AG08396 (cell line): ENCODE data around the gene LDLRAP1.
A peak's percentile ranks its signal among the peaks of the same experiment; 100 is the strongest.

Source experiments
- DNase-seq: peaks from one replicate; pipeline ENCODE4 v3.0.0; 2012; ENCODE audit warnings: low spot score, mixed read lengths

LDLRAP1 gene

DNA sequence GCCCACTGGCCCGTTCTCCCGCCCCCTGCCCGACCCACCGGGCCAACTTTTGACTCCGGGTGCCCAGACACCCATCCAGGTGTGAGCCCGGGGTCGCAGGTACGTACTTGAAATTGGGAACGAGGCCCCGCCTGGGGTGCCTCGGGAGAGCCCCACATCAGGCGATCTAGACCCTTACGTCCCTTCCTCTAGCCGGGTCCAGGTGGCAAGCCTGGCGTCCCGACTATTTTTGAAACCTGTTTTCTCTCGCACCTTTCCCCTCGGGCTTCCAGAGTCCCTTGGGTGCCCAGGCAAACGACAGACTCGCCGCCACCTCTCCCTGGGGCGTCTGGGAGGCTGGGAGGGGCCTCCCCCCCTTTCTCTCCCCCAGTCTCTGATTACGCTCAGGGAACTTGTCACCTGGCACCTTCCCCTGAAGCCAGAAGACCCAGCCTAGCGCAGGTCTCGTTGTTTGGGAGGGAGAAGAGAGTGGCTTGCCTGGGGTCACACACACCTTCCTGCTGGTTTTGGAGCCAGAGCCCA is 898 bp downstream of the LDLRAP1 start:
- DNase-seq: no peak

DNA sequence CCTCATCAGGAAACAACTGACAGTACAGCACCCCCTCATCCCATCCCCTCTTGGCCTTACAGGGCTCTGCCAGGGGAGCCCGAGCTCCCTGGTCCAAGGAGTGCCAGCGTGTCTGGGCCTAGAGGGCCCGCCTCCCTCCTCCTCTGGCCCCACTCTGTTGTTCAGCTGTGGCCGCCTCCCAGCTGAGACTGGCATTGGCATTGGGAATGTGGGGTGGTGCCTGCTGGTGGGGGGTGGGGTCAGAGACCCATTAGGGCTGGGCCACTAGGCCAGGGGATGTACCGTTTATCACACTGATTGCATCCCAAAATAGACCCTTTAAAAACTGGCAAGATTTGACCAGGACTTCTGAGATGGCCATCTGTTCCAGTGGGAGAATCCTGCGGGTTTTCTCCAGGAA is 1.4 kb downstream of the LDLRAP1 start:
- peak; percentile 49 for DNase-seq

DNA sequence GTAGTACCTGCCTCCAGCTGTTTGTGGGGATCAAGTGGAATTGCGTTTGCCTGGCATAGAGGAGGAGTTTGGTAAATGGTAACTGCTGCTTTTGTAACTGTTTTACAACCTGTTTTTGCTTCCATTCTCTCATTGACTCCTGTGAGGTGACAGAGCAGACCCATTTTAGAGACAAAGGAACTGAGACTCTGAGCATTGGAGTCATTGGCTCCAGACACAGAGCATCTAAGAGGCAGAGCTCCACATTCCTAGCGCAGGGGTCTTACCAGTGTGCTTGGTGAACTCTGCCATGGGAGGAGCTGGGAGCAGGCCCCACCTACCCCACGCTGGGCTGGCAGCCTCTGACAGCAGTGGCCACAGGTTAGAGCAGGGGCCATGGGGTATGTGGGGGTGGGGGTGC is 2.4 kb downstream of the LDLRAP1 start:
- no peak for DNase-seq

- no peak for DNase-seq
Observed at GRCh38 chr1:25546193-25546592, 2.8 kb downstream of the LDLRAP1 start.

DNA sequence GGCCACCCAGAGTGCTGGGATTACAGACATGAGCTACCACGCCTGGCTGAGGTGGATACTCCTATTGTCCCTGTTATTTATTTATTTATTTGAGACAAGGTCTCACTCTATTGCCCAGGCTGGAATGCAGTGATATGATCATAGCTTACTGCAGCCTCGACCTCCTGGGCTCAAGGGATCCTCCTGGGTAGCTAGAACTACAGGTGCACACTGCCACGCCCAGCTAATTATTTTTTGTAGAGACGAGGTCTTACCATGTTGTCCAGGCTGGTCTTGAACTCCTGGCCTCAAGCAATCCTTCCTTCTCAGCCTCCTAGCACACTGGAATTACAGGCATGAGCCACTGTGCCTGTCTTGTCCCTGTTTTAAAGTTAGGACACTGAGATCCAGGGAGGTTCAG is 5.2 kb downstream of the LDLRAP1 start:
- DNase-seq: no peak

- DNase-seq: no peak
Observed at GRCh38 chr1:25549273-25550154, 6.1 kb downstream of the LDLRAP1 start.

GRCh38 chr1:25550155-25550506 is 6.7 kb downstream of the LDLRAP1 start:
- DNase-seq: peak; percentile 42

DNA sequence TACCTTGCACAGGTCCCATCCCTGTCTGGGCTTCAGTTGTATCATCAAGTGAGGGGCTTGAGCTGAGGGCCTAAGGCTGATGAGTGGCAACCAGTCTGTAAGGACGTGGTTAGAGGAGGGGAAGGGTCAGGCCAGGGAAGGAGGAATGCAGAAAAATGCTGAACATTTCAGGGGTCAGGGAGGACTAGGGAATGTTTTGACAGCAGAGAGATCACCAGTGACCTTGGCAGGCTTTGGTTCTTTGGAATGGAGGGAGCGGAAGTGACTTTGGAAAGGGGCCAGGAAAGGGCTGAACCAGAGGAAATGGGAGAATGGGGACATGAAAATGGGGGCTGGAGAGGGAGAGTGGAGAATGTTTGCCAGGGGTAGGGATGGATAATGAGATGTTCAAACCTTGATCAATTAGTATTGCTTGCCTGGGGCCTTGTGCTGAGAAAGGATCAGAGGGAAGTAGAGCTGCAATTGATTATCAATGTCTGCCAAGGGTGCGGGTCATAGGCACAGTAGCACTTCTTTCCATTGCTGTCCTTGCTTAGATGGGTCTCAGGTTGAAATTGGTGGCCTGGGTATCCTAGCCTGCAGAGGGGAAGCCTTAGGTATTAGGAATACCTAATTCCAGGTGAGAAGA is 7.4 kb downstream of the LDLRAP1 start:
- DNase-seq: peak; percentile 37

- no peak for DNase-seq
Observed at GRCh38 chr1:25553749-25554429, 10.5 kb downstream of the LDLRAP1 start.

- DNase-seq: no peak
Observed at GRCh38 chr1:25554430-25554780, 11.0 kb downstream of the LDLRAP1 start.

DNA sequence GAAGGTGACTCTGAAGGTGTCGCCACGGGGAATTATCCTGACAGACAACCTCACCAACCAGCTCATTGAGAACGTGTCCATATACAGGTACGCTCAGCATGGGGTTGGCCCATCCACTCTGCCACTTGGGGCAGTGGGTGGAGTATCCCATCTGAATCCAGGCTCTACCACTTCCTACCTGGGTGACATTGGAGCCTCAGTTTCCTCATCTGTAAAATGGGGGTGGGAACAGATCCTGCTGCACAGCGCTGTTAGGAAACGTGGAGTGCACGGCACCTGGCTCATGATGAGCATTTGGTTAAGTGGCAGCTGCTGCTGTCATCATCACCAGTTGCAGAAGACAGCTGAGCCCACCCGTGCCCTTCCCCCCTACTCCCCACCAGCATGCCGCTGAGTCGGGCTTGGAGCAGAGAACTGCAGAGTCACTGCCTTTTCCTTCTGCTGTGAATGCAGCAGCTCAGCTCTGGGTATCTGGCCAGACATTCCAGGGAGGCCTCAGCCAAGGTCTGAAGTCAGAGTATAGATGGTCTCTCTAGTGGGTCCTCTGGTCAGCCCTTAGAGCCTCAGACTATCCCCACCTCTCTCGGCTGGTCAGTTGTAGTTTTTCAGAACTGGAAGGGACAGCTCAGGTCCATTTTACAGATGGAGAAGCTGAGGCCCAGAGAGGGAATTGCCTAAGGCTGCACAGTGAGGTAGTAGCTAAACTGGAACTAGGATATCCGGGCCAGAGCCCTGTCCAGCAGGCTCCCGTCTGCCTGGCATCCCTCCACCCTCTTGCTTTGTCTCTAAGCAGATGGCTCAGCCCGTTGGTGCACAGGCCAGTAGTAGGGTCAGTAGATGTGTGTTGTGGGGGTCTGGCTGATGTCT is 11.7 kb downstream of the LDLRAP1 start:
- DNase-seq: no peak

DNA sequence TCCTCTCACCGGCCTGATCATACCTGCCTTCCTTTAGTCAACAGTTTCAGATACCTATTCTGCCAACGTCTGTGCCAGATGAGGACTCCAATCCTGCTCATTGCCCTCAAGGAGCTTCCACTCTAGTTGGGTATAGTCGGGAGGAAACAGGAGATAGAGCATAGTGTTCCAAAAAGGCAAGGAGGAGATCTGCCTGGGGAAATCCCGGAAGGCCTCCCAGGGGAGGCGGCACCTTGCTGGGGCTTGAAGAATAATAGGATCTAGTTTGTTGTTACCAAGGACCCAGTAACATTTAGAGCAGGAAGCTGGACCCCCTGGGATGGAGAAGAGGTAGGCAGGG is 12.3 kb downstream of the LDLRAP1 start:
- no peak for DNase-seq

GRCh38 chr1:25556132-25556670 is 12.8 kb downstream of the LDLRAP1 start:
- no peak for DNase-seq

- peak; percentile 40 for DNase-seq
Observed at GRCh38 chr1:25556791-25557476, 13.5 kb downstream of the LDLRAP1 start.

- no peak for DNase-seq
Observed at GRCh38 chr1:25557543-25557942, 14.1 kb downstream of the LDLRAP1 start.

DNA sequence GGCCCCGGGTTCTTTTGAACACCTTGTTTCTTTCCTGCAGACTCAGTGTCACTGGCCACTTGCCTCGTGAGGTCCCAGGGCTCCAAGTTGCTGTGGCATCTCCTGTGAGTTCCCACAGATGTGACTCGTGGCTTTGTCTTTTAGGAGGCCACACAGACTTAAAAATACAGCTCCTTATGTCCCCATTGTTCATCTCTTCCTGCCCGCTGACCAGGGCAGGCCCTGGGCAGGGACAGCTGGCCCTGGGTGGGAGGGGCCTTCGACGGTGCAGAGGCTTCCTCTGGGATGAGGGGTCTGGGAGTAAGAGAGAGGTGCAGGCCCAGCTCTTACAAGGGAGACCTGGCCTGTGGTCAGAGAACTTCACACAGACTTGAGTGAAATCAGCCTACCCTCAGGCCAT is 15.6 kb downstream of the LDLRAP1 start:
- DNase-seq: no peak

DNA sequence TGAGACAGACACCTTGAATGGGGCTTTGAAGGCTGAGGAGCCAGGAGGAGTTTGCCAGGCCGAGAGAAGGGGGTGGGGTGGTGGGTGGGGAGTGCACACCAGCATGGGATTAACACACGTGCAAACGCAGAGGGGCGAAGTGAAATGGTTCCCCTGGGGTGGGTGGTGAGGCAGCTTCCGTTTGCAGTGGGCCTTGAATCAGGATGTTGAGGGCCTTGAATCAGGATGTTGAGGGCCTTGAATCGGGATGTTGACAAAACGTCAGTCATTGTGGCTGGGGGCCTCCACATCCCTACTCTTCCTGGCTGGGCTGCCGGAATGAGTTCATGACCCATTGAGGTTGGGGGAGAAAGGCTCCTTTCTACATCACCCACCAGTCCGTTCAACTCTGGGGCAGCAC is 16.6 kb downstream of the LDLRAP1 start:
- no peak for DNase-seq

DNA sequence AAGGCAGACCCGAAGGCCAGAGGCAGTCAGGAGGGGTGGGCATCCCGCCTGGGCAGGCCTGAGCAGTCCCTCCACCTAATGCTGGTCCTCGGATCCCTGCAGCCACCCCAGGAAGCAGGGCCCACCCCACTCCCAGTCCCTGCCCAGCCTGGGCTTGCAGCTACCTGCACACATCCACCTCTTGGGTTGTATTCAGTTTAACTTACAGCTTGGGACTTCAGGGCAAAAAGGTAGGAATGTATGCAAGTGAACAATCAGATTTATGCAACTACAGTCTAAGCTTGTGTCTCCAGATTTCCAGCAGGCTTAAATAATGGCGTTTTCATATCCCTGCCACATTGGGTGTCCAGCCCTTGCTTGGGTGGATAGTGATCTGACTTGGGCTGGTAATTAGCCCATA is 17.4 kb downstream of the LDLRAP1 start:
- no peak for DNase-seq

DNA sequence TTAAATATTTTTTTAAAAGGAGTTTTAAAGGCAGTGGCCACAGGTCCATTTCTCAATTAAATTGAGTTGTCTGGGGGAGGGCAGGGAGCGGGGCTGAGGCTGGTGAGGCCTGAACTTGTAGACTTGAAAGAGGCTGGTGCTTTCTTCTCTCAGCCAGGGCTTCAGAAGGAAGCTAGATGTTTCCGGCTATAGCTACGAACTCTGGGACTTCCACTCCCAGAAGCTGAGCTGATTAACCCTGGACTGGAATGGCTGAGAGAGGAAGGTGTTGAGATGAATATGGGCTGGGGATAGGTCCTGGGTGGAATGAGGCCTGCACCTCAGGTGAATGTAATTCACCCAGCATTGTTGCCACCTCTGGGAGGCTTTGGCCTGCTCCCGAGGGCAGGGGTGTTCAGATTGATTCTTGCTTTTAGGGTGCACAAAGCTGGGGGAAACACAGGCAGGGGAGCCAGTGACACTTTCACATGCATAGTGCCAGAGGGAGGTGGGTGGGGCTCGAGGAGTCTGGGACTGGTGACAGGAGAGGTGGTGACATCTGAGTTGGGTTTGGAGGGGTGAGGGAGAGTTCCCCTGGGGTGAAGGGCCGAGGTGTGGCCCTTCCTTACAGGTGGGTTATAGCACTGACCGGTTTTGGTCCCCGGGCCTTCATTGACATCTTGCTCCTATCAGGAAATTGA is 18.2 kb downstream of the LDLRAP1 start:
- no peak for DNase-seq

GRCh38 chr1:25562101-25562927 is 18.9 kb downstream of the LDLRAP1 start:
- DNase-seq: no peak
